Mesangial cell (primary cell): ENCODE data around the gene ARHGAP27. TPM values are rescaled to one million over a fixed set of nuclear protein-coding genes. Genes with fewer than 3 reads are reported as not detected.

Experiments used
- total RNA-seq: library from RNA; depleted of rRNA; stranded (reverse); fragments of >200 nt; gene quantifications from 2 replicates; pipeline ENCODE4 v1.2.3, GENCODE V29; 2015

Gene ARHGAP27
- total RNA-seq: 11.1 and 14.1 TPM in 2 replicates

GRCh38 chr17:45432405-45433158 lies at the start of gene ARHGAP27:
ARHGAP27 (minus strand) TSS chr17:45432870; CDS start chr17:45430279, 2,591 bp downstream.

Other genes with a start within 250 kb of the ARHGAP27 start
- gene FMNL1, start 211.0 kb downstream of the ARHGAP27 start, total RNA-seq: 10.6 and 11.4 TPM in 2 replicates
- not detected in 2 replicates for gene SPATA32, start 170.8 kb downstream of the ARHGAP27 start, total RNA-seq
- 4.6 and 6.0 TPM in 2 replicates for gene MAP3K14, start 115.8 kb downstream of the ARHGAP27 start, total RNA-seq
- gene PLEKHM1, start 57.9 kb upstream of the ARHGAP27 start, total RNA-seq: 11.9 and 22.2 TPM in 2 replicates